ENCODE results near the gene PRKG1.
"Not testable (repeated sequence)": the region's sequence is repeated elsewhere in the genome, so short reads cannot be mapped to it uniquely, and the experiment has no call there.

PRKG1 gene

GRCh38 chr10:51672039-51672535 lies 597.8 kb downstream of the PRKG1 start:
- TF ChIP-seq ZFX (IDR thresholded peaks at IDR 0.05; ENCODE audit: borderline replicate concordance): no peak
- TF ChIP-seq, protein P1, sequence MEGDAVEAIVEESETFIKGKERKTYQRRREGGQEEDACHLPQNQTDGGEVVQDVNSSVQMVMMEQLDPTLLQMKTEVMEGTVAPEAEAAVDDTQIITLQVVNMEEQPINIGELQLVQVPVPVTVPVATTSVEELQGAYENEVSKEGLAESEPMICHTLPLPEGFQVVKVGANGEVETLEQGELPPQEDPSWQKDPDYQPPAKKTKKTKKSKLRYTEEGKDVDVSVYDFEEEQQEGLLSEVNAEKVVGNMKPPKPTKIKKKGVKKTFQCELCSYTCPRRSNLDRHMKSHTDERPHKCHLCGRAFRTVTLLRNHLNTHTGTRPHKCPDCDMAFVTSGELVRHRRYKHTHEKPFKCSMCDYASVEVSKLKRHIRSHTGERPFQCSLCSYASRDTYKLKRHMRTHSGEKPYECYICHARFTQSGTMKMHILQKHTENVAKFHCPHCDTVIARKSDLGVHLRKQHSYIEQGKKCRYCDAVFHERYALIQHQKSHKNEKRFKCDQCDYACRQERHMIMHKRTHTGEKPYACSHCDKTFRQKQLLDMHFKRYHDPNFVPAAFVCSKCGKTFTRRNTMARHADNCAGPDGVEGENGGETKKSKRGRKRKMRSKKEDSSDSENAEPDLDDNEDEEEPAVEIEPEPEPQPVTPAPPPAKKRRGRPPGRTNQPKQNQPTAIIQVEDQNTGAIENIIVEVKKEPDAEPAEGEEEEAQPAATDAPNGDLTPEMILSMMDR (IDR thresholded peaks at IDR 0.05): no peak
- H3K27ac ChIP-seq: no peak overlapping the region

DNA sequence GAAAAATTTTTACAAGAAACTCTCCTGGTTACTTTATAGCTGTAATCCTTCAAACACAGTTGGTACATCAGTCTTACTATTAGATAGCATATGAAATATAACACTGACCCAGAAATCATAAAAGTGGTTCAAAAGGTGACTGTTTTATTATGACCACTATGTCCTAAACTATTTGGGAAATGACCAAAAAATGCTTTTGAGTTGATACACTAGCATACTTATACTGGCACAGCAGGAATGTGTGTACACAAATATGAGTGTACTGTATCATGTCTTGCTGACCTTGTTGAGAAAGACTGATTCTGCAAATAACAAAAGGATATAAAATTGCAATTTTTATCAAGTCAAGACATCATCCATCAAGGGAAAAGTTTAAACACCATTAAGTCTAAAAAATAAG lies 600.8 kb downstream of the PRKG1 start:
- TF ChIP-seq, protein P1 (IDR thresholded peaks at IDR 0.05): no peak
- no peak for TF ChIP-seq ZFX (IDR thresholded peaks at IDR 0.05; ENCODE audit: borderline replicate concordance)
- H3K27ac ChIP-seq: no peak overlapping the region

GRCh38 chr10:51679841-51680240 lies 605.6 kb downstream of the PRKG1 start:
- no peak for TF ChIP-seq ZFX (IDR thresholded peaks at IDR 0.05; ENCODE audit: borderline replicate concordance)
- TF ChIP-seq, protein P1 (IDR thresholded peaks at IDR 0.05): no peak
- H3K27ac ChIP-seq: no peak overlapping the region

DNA sequence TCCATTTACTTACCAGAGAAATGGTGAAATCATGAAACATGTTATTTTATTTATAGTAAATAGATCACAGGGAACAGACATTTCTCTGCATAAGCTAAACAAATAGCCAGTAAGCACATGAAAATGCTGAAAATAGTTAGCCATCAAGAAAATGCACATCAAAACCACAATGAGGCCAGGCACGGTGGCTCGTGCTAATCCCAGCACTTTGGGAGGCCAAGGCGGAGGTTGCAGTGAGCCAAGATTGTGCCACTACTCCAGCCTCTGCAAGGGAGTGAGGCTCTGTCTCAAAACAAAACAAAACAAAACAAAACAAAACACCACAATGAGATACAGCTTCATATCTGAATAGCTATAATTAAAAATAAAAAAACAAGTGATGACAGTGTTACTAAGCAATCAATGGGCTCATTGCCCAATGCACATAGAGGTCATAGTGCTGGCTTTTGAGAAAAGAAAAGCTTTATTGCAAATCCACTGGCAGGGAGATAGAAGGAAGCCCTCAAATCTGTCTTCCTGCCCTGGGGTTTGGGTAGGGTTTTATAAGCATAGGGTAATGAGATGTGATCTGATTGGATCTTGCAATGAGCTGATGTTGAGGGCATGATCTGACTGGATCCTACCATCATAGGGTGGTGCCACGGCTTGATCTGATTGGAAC lies 608.9 kb downstream of the PRKG1 start:
- TF ChIP-seq, protein P1 (IDR thresholded peaks at IDR 0.05): no peak
- TF ChIP-seq ZFX (IDR thresholded peaks at IDR 0.05; ENCODE audit: borderline replicate concordance): no peak

GRCh38 chr10:51685768-51686167 lies 611.5 kb downstream of the PRKG1 start:
- no peak for TF ChIP-seq ZFX (IDR thresholded peaks at IDR 0.05; ENCODE audit: borderline replicate concordance)
- TF ChIP-seq, protein P1 (IDR thresholded peaks at IDR 0.05): no peak
- H3K27ac ChIP-seq: no peak overlapping the region

More for the DNA sequence above, 608.9 kb downstream of the PRKG1 start:
- H3K27ac ChIP-seq: no peak overlapping the region

DNA sequence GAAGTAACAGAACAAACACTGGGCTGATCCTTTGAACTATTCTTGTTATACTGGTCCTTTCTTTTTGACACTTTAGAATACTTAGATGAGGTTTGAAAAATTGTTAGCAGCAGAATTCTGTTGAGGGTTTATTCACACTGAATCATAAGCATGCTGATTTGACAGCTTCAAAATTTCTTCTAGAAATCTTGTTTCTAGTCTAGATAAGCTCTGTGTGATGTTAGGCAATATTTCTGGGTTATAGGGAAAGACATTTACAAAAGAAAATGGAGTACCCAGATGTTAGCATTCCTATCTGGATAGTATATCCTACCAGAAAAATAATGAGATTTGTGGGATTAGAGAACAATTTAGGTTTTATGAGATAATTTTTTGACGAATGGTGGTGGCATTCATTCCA lies 613.0 kb downstream of the PRKG1 start:
- no peak for TF ChIP-seq ZFX (IDR thresholded peaks at IDR 0.05; ENCODE audit: borderline replicate concordance)
- TF ChIP-seq, protein P1 (IDR thresholded peaks at IDR 0.05): no peak

DNA sequence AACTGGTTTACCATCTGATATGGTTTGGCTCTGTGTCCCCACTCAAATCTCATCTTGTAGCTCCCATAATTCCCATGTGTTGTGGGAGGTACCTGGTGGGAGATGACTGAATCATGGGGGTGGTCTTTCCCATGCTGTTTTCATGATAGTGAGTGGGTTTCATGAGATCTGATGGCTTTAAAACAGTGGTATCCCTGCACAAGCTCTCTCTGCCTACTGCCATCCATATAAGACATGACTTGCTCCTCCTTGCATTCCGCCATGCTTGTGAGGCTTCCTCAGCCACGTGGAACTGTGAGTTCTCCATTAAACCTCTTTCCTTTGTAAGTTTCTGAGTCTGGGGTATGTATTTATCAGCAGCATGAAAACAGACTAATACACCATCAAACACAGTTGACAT lies 614.5 kb downstream of the PRKG1 start:
- H3K27ac ChIP-seq: not testable (repeated sequence)

More for the DNA sequence above, 613.0 kb downstream of the PRKG1 start:
- H3K27ac ChIP-seq: no peak overlapping the region

GRCh38 chr10:51689536-51689935 lies 615.2 kb downstream of the PRKG1 start:
- H3K27ac ChIP-seq: no peak overlapping the region
- no peak for TF ChIP-seq ZFX (IDR thresholded peaks at IDR 0.05; ENCODE audit: borderline replicate concordance)
- TF ChIP-seq, protein P1 (IDR thresholded peaks at IDR 0.05): no peak
